AG09319 (cell line): Measurements from ENCODE around the gene KCTD12.
"Not testable (repeated sequence)": the region's sequence is repeated elsewhere in the genome, so short reads cannot be mapped to it uniquely, and the experiment has no call there.

Source experiments
- DNase-seq: peaks from one replicate; pipeline ENCODE4 v3.0.0-alpha.2; 2010; ENCODE audit warnings: low read depth; ENCODE audit errors: extremely low read depth
- TF ChIP-seq, protein P1 (sequence below): IDR thresholded peaks from 2 replicates; pipeline ENCODE4 v1.5.1; 2011; ENCODE audit warnings: low read depth, mild to moderate bottlenecking, inconsistent platforms, low read length, moderate library complexity

Gene KCTD12

GRCh38 chr13:76903544-76904162, 17.4 kb upstream of the KCTD12 start:
- no peak for DNase-seq
- TF ChIP-seq, protein P1, sequence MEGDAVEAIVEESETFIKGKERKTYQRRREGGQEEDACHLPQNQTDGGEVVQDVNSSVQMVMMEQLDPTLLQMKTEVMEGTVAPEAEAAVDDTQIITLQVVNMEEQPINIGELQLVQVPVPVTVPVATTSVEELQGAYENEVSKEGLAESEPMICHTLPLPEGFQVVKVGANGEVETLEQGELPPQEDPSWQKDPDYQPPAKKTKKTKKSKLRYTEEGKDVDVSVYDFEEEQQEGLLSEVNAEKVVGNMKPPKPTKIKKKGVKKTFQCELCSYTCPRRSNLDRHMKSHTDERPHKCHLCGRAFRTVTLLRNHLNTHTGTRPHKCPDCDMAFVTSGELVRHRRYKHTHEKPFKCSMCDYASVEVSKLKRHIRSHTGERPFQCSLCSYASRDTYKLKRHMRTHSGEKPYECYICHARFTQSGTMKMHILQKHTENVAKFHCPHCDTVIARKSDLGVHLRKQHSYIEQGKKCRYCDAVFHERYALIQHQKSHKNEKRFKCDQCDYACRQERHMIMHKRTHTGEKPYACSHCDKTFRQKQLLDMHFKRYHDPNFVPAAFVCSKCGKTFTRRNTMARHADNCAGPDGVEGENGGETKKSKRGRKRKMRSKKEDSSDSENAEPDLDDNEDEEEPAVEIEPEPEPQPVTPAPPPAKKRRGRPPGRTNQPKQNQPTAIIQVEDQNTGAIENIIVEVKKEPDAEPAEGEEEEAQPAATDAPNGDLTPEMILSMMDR, result no peak; the same call in none of the 2 replicates

GRCh38 chr13:76899066-76899465, 12.9 kb upstream of the KCTD12 start:
- DNase-seq, result not testable (repeated sequence)

- DNase-seq, result not testable (repeated sequence)
Measured at GRCh38 chr13:76897171-76897570, 11.0 kb upstream of the KCTD12 start.

DNA sequence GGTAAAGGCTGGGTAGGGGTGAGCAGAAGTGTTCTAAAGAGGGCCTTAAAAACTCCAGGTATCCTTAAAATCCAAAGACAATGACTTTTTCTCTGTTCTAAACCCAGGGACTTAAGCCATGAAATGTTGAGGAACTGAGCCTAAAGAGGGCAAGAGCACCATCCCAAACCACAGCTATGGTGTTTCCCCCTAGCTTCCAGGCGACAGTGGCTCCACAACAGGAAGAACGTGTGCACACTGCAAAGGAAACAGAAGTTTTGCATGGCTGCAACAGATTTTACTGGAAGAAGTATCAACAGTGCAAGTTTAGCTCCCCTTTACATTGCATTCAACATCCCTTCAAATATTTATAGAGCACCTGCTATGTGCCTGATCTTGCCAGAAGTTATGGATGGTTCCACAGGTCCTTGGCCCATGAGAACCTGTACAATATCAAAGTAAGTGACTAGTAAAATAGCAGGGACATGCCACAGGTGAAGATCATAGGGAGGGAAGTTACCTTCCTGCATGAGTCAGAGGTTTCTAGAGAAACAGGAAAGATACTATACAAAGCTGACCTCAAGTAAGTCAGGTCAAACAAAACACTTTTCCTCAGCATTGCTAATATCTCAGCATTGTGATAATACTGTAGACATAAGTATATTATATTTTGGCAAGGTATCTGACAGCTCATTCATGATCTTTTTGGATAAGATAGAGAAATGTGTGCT, 8.4 kb upstream of the KCTD12 start:
- TF ChIP-seq, protein P1, result no peak

DNA sequence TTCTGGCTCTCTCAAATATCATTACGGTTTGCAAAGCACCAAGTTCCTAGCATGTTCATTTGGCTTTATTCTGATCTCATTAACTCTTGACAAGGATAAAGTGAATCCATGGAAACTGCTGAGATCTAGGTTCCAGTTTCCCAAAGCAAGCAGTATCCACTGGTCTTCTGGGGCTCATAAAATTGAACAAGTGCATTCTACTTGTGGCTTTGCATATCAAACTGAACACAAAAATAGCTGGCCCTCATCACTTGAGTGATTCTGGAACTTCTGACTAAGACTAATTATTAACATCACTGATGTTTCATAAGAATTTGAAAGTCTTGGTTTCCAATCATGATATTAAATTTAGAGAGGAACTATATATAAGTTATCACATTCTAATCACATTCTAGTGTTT, 6.3 kb upstream of the KCTD12 start:
- TF ChIP-seq, protein P1, result no peak
- DNase-seq, result no peak

More for the DNA sequence above, 8.4 kb upstream of the KCTD12 start:
- DNase-seq, result no peak

DNA sequence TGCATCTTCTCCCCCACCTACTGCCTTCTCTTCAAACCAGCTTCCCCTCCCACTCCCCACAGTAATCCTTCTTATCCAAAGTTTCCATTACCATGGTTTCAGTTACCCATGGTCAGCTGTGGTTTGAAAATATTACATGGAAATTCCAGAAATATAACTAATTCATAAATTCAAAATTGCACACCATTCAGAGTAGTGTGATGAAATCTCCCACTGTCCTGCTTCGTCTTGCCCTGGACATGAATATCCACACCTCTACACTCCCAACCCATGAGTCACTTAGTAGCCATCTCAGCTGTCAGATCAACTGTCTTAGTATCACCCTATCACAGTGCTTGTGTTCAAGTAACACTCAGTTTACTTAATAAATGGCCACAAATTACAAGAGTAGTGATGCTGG, 3.8 kb upstream of the KCTD12 start:
- TF ChIP-seq, protein P1, result no peak
- no peak for DNase-seq

DNA sequence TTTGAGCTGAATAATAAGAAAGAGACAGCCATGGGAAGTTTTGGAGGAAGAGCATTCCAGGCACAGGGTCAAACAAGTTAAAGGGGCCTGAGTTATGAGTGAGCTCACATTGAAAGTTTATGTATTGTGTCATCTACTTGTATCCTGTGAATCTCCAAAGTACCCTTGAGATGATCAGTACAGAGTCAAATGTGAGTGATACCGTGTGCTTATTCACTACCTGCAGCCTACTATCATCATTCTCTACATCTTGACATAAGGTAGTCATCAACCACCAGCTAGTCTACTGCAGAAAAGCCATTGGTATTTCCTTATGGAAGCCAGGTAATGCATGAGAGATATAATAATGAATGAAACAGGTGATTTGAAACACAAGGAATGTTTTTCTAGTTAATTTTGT, 3.0 kb upstream of the KCTD12 start:
- TF ChIP-seq, protein P1, result no peak
- no peak for DNase-seq

DNA sequence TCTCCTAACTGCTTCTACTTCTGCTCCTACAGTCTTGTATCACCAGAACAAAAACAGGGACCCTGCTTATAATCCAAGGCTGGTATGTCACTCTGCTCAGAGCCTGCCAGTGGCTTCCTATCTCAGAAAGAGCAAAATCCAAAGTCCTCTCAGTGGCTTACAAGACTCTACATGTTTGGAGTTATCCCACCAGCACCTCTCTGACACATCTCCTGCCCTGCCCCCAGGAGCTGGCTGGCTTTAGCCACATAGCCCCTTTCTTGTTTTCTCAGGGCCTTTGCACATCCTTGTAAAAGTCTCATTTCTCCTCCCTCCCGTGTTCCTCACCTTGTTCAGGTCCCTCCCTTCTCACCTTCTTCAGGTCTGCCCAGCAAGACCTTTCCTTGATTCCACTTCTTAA, 2.2 kb upstream of the KCTD12 start:
- TF ChIP-seq, protein P1, result no peak
- DNase-seq, result no peak
